Purkinje cell (primary cell): ENCODE data around the gene LTBP4. TPM values are rescaled to one million over a fixed set of nuclear protein-coding genes. Genes with fewer than 3 reads are reported as not detected.

ENCODE experiments used
- polyA plus RNA-seq: library from polyadenylated mRNA; unstranded; fragments of >200 nt; fragmentation: Nextera tagmentation; gene quantifications from 2 replicates; pipeline ENCODE4 v1.2.1, GENCODE V29; 2014

Gene LTBP4, protein sequence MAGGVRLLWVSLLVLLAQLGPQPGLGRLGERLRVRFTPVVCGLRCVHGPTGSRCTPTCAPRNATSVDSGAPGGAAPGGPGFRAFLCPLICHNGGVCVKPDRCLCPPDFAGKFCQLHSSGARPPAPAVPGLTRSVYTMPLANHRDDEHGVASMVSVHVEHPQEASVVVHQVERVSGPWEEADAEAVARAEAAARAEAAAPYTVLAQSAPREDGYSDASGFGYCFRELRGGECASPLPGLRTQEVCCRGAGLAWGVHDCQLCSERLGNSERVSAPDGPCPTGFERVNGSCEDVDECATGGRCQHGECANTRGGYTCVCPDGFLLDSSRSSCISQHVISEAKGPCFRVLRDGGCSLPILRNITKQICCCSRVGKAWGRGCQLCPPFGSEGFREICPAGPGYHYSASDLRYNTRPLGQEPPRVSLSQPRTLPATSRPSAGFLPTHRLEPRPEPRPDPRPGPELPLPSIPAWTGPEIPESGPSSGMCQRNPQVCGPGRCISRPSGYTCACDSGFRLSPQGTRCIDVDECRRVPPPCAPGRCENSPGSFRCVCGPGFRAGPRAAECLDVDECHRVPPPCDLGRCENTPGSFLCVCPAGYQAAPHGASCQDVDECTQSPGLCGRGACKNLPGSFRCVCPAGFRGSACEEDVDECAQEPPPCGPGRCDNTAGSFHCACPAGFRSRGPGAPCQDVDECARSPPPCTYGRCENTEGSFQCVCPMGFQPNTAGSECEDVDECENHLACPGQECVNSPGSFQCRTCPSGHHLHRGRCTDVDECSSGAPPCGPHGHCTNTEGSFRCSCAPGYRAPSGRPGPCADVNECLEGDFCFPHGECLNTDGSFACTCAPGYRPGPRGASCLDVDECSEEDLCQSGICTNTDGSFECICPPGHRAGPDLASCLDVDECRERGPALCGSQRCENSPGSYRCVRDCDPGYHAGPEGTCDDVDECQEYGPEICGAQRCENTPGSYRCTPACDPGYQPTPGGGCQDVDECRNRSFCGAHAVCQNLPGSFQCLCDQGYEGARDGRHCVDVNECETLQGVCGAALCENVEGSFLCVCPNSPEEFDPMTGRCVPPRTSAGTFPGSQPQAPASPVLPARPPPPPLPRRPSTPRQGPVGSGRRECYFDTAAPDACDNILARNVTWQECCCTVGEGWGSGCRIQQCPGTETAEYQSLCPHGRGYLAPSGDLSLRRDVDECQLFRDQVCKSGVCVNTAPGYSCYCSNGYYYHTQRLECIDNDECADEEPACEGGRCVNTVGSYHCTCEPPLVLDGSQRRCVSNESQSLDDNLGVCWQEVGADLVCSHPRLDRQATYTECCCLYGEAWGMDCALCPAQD (N-terminal part only)
- 1.8 and 2.0 TPM in 2 replicates for polyA plus RNA-seq

DNA sequence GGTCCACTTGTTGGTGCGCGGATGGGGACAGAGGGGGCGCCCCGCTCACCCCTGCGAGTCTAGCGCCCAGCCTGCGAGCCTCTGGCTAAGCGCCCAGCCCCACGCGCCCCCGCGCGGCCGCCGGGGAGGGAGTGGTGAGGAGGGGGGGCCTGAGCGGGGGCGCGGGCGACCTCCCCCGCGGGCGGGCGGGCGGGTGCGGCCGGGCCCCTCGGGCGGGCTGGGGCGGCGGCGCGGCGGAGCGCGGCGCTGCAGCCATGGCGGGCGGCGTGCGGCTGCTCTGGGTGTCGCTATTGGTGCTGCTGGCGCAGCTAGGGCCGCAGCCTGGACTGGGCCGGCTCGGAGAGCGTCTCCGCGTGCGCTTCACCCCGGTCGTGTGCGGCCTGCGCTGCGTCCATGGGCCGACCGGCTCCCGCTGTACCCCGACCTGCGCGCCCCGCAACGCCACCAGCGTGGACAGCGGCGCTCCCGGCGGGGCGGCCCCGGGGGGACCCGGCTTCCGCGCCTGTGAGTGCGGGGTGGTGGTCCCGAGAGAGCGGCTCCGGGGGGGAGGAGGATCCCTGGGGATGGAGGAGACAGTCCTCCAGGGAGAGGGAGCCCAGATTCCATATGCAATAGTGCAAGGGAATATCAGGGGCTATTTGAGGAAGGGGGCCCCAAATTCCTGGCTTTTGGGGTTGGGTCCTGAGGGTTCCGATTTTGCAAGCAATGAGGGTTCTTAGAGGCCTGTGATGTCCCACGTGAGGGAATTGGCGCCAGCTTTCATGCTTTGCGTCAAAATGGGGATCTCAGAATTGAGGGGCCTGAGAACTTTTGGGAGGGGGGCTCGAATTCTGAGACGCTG lies at the start of gene LTBP4:
Gene LTBP4, plus strand, starts transcription at position 236 of the 841 bp plus-strand sequence. Its CDS starts 19 bp downstream, at position 255.

GRCh38 chr19:40576585-40577451 lies 24.4 kb upstream of the LTBP4 start, which contains the start of gene SHKBP1:
Gene SHKBP1, plus strand, starts transcription at chr19:40576873. Its CDS starts 27 bp downstream, at chr19:40576900.

Other genes starting within 250 kb of the LTBP4 start
- gene HIPK4, start 211.2 kb upstream of the LTBP4 start, polyA plus RNA-seq: 1.0 TPM in 1 of 2 replicates, not detected in the other
- gene PRX, start 188.0 kb upstream of the LTBP4 start, polyA plus RNA-seq: not detected in 2 replicates
- 0.52 and 2.1 TPM in 2 replicates for gene SERTAD1, start 175.4 kb upstream of the LTBP4 start, polyA plus RNA-seq
- gene SERTAD3, start 157.0 kb upstream of the LTBP4 start, polyA plus RNA-seq: 0.43 and 2.0 TPM in 2 replicates
- 39.0 and 55.0 TPM in 2 replicates for gene BLVRB, start 135.6 kb upstream of the LTBP4 start, polyA plus RNA-seq
- 3.2 and 3.4 TPM in 2 replicates for gene SPTBN4, start 134.4 kb upstream of the LTBP4 start, polyA plus RNA-seq
- 3.2 and 11.4 TPM in 2 replicates for gene SHKBP1, start 24.5 kb upstream of the LTBP4 start, polyA plus RNA-seq
- 0.48 and 2.6 TPM in 2 replicates for gene NUMBL, start 89.3 kb downstream of the LTBP4 start, polyA plus RNA-seq
- gene COQ8B, start 115.5 kb downstream of the LTBP4 start, polyA plus RNA-seq: not detected in 2 replicates
- 0.07 and 0.78 TPM in 2 replicates for gene ITPKC, start 115.7 kb downstream of the LTBP4 start, polyA plus RNA-seq
- 1.5 and 1.9 TPM in 2 replicates for gene ACTMAP, start 149.1 kb downstream of the LTBP4 start, polyA plus RNA-seq
- 14.8 and 28.0 TPM in 2 replicates for gene SNRPA, start 149.8 kb downstream of the LTBP4 start, polyA plus RNA-seq
- not detected in 2 replicates for gene MIA, start 174.2 kb downstream of the LTBP4 start, polyA plus RNA-seq
- gene RAB4B, start 176.9 kb downstream of the LTBP4 start, polyA plus RNA-seq: 9.9 and 10.0 TPM in 2 replicates
- 24.5 and 34.4 TPM in 2 replicates for gene EGLN2, start 197.8 kb downstream of the LTBP4 start, polyA plus RNA-seq
- not detected in 2 replicates for gene CYP2A6, start 249.1 kb downstream of the LTBP4 start, polyA plus RNA-seq